PC-9 (cell line): ENCODE results near the gene NFAM1.

Experiments
- EZH2 ChIP-seq: fragments of 200-600 bp; sonication (generic); IDR thresholded peaks from 2 replicates; pipeline ENCODE4 v1.8.0; 2017; ENCODE audit warnings: antibody characterized with exemption, low read depth
- TF ChIP-seq, protein P1 (sequence below): fragments of 200-600 bp; sonication (generic); conservative IDR thresholded peaks from 2 replicates; pipeline ENCODE4 v1.6.1; 2017; ENCODE audit warnings: mixed run types, antibody characterized with exemption, mild to moderate bottlenecking, moderate library complexity

GRCh38 chr22:42461511-42461910, 29.3 kb upstream of the NFAM1 start:
- no peak for TF ChIP-seq EZH2
- TF ChIP-seq, protein P1, sequence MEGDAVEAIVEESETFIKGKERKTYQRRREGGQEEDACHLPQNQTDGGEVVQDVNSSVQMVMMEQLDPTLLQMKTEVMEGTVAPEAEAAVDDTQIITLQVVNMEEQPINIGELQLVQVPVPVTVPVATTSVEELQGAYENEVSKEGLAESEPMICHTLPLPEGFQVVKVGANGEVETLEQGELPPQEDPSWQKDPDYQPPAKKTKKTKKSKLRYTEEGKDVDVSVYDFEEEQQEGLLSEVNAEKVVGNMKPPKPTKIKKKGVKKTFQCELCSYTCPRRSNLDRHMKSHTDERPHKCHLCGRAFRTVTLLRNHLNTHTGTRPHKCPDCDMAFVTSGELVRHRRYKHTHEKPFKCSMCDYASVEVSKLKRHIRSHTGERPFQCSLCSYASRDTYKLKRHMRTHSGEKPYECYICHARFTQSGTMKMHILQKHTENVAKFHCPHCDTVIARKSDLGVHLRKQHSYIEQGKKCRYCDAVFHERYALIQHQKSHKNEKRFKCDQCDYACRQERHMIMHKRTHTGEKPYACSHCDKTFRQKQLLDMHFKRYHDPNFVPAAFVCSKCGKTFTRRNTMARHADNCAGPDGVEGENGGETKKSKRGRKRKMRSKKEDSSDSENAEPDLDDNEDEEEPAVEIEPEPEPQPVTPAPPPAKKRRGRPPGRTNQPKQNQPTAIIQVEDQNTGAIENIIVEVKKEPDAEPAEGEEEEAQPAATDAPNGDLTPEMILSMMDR = no peak
